ENCODE measurements around the gene ACTR8. TPM values are rescaled to one million over a fixed set of nuclear protein-coding genes. Genes with fewer than 3 reads are reported as not detected.

Gene ACTR8
- total and polyA plus RNA-seq, 2 of the 4 experiments (the other 2 are of a cell fraction): 20.3 to 31.4 TPM

DNA sequence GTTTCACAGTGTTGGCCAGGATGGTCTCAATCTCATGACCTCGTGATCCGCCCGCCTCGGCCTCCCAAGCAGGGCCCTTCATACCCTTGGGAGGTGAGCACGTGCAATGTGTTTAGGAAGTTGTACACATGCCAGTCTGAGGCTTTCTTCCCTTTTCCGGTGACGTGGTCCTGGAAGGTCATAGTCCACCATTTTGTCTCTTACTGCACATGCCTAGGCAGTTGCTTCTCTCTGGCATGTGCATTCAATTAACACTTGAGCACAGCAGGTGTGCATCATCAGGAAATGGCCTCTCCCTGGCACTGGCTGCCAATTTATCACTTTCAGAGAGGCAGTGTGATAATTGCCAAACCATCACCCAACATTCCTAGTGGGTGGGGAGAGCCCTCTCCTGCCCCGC lies 31.4 kb upstream of the ACTR8 start:
- Histone ChIP-seq H4K91ac (ENCODE audit: insufficient read depth, low read depth, low read length) (no peak overlapping the region), H3K56ac (ENCODE audit: extremely low read depth, insufficient read depth, low read length) (no peak overlapping the region), H3K23ac (ENCODE audit: low read depth, low read length) (no peak overlapping the region), H3K4me2 (ENCODE audit: low read depth, low read length) (no peak overlapping the region), H2BK5ac (ENCODE audit: low read depth, low read length, poor library complexity, severe bottlenecking) (no peak overlapping the region), H3K79me1 (ENCODE audit: low read depth in 1 of 2, low read length in 2 of 2) (no peaks in the 10 kb centered on the region), H3K9me3 (ENCODE audit: control insufficient read depth, insufficient read depth, low read length) (no peaks in the 10 kb centered on the region), H2BK120ac (ENCODE audit: low read depth, low read length) (no peak overlapping the region), H4K8ac (ENCODE audit: low read depth in 2 of 2, low read length in 2 of 2) (no peak overlapping the region), H3K4me3 (ENCODE audit: insufficient read depth, low read depth, low read length) (no peak overlapping the region), H2AK5ac (ENCODE audit: low read depth, low read length) (no peak overlapping the region), H3K9me1 (ENCODE audit: insufficient read depth, low read length) (no peaks in the 10 kb centered on the region), H3K27me3 (ENCODE audit: control insufficient read depth, insufficient read depth, low read length) (no peaks in the 10 kb centered on the region), H3K9ac (ENCODE audit: low read depth, low read length) (no peak overlapping the region), H3K4ac (ENCODE audit: low read depth, low read length) (no peak overlapping the region), H2AFZ (replicated peaks; ENCODE audit: low read length, poor library complexity) (no peak overlapping the region), H4K20me1 (ENCODE audit: insufficient read depth, low read length) (no peaks in the 10 kb centered on the region), H2BK20ac (ENCODE audit: low read depth, low read length) (no peak overlapping the region), H2BK15ac (ENCODE audit: low read depth, low read length) (no peak overlapping the region), H2AK9ac (replicated peaks; ENCODE audit: low read depth, low read length, poor library complexity) (no peak overlapping the region), H4K5ac (ENCODE audit: low read depth, low read length) (no peak overlapping the region), H3K27ac (ENCODE audit: insufficient read depth, low read length) (no peak overlapping the region), H3K14ac (replicated peaks; ENCODE audit: low read depth, low read length) (no peak overlapping the region), H3K36me3 (ENCODE audit: control insufficient read depth, insufficient read depth, low read length) (no peaks in the 10 kb centered on the region), H3K18ac (ENCODE audit: low read depth, low read length) (no peak overlapping the region), H3K4me1 (ENCODE audit: control insufficient read depth, insufficient read depth, low read length) (no peaks in the 10 kb centered on the region)
- ChIA-PET POLR2A (ENCODE audit: unreplicated experiment) (no interaction called here), CTCF (interaction anchor here (0.6 kb wide), 1 partner anchor 39 kb away, joined by 6 read pairs; no protein-coding TSS in a partner anchor)
- TF ChIP-seq SMC3 (IDR thresholded peaks at IDR 0.05; ENCODE audit: low read depth, low read length) (no peak), RFX5 (IDR thresholded peaks at IDR 0.05; ENCODE audit: low read depth, low read length) (no peak), NFE2L2 (IDR thresholded peaks at IDR 0.05; ENCODE audit: low read depth, low read length) (no peak), CHD1 (IDR thresholded peaks at IDR 0.05; ENCODE audit: low read depth, low read length) (no peak), CEBPB (IDR thresholded peaks at IDR 0.05; ENCODE audit: low read depth, low read length) (no peak), RCOR1 (IDR thresholded peaks at IDR 0.05; ENCODE audit: insufficient replicate concordance, low read length) (no peak), MAZ (IDR thresholded peaks at IDR 0.05; ENCODE audit: borderline replicate concordance, low read depth, low read length) (no peak), RAD21 (IDR thresholded peaks at IDR 0.05; ENCODE audit: low read length) (no peak), MXI1 (IDR thresholded peaks at IDR 0.05; ENCODE audit: borderline replicate concordance, low read depth, low read length) (no peak), BHLHE40 (IDR thresholded peaks at IDR 0.05; ENCODE audit: low read depth, low read length) (no peak), FOS (IDR thresholded peaks at IDR 0.05; ENCODE audit: low read depth, low read length) (no peak)
- TF ChIP-seq, protein P1, sequence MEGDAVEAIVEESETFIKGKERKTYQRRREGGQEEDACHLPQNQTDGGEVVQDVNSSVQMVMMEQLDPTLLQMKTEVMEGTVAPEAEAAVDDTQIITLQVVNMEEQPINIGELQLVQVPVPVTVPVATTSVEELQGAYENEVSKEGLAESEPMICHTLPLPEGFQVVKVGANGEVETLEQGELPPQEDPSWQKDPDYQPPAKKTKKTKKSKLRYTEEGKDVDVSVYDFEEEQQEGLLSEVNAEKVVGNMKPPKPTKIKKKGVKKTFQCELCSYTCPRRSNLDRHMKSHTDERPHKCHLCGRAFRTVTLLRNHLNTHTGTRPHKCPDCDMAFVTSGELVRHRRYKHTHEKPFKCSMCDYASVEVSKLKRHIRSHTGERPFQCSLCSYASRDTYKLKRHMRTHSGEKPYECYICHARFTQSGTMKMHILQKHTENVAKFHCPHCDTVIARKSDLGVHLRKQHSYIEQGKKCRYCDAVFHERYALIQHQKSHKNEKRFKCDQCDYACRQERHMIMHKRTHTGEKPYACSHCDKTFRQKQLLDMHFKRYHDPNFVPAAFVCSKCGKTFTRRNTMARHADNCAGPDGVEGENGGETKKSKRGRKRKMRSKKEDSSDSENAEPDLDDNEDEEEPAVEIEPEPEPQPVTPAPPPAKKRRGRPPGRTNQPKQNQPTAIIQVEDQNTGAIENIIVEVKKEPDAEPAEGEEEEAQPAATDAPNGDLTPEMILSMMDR (conservative IDR thresholded peaks at IDR 0.05; ENCODE audit: low read depth, low read length): no peak
- TF ChIP-seq, protein P2, sequence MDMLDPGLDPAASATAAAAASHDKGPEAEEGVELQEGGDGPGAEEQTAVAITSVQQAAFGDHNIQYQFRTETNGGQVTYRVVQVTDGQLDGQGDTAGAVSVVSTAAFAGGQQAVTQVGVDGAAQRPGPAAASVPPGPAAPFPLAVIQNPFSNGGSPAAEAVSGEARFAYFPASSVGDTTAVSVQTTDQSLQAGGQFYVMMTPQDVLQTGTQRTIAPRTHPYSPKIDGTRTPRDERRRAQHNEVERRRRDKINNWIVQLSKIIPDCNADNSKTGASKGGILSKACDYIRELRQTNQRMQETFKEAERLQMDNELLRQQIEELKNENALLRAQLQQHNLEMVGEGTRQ (IDR thresholded peaks at IDR 0.05; ENCODE audit: low read depth, low read length): no peak
- TF ChIP-seq, protein P3, sequence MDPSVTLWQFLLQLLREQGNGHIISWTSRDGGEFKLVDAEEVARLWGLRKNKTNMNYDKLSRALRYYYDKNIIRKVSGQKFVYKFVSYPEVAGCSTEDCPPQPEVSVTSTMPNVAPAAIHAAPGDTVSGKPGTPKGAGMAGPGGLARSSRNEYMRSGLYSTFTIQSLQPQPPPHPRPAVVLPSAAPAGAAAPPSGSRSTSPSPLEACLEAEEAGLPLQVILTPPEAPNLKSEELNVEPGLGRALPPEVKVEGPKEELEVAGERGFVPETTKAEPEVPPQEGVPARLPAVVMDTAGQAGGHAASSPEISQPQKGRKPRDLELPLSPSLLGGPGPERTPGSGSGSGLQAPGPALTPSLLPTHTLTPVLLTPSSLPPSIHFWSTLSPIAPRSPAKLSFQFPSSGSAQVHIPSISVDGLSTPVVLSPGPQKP (IDR thresholded peaks at IDR 0.05; ENCODE audit: borderline replicate concordance, low read depth, low read length): no peak
- intact Hi-C loops (cut with micrococcal nuclease) (no loop called here), dilution Hi-C loops (cut with HindIII; ENCODE audit: low sequenced_read_pairs, unreplicated experiment) (no loop called here), in situ Hi-C loops (cut with MboI; ENCODE audit: low sequenced_read_pairs) (no loop called here)
- DNase-seq (no peak), ATAC-seq (ENCODE audit: low read depth) (no peak)
- no TSS peak for BruUV-seq (replicated peaks)
- WGBS, 2 experiments (ENCODE audit: extremely low coverage in 2 of 2, insufficient read length in 1 of 2): 88% methylated on average over 5 of the region's 8 CpGs; no CpG with 5 or more reads in 1 of the 2 experiments
